IMR-90 (cell line): ENCODE measurements around the gene TRMT1. TPM values are rescaled to one million over a fixed set of nuclear protein-coding genes. Genes with fewer than 3 reads are reported as not detected.
A peak's percentile ranks its signal among the peaks of the same experiment; 100 is the strongest.

ENCODE experiments used
- ATAC-seq: fragments of 200-7000 bp; cut with Tn5 transposase; 2 replicates; pipeline ENCODE4 v1.9.1; 2020; ENCODE audit warnings: low read depth, mild to moderate bottlenecking, moderate library complexity
- BruUV-seq: library from RNA; stranded (reverse); fragments of 400-500 nt; replicated peaks from 2 replicates; lab custom pipeline; 2021; lab: Mats Ljungman, UMichigan
- CTCF ChIA-PET: fragments of 300-600 bp; formaldehyde crosslinking; extraction: SDS; loops from one replicate; lab custom pipeline; 2021; ENCODE audit warnings: antibody characterized with exemption; lab: Yijun Ruan, JAX
- POLR2A ChIA-PET: fragments of 300-600 bp; sonication (Branson Sonifier 250); formaldehyde crosslinking; loops from one replicate; lab custom pipeline; 2022; ENCODE audit warnings: antibody characterized with exemption; ENCODE audit not compliant: unreplicated experiment; lab: Charles Lee
- DNase-seq: peaks from one replicate; pipeline ENCODE4 v3.0.0; 2013
- H2AFZ ChIP-seq: replicated peaks from 2 replicates; pipeline ENCODE3; 2013; ENCODE audit warnings: low read length, mild to moderate bottlenecking; ENCODE audit not compliant: poor library complexity
- H2AK5ac ChIP-seq: 2 replicates; pipeline ENCODE4 v1.6.1; 2013; ENCODE audit warnings: low read depth, low read length, inconsistent platforms
- H2AK9ac ChIP-seq: replicated peaks from 2 replicates; pipeline ENCODE3; 2013; ENCODE audit warnings: mild to moderate bottlenecking, low read depth, low read length, moderate library complexity; ENCODE audit not compliant: poor library complexity
- H2BK120ac ChIP-seq: 2 replicates; pipeline ENCODE4 v1.6.1; 2013; ENCODE audit warnings: low read depth, low read length, inconsistent platforms
- H2BK15ac ChIP-seq: 3 replicates; pipeline ENCODE4 v1.6.1; 2013; ENCODE audit warnings: low read depth, low read length, inconsistent platforms
- H2BK20ac ChIP-seq: 2 replicates; pipeline ENCODE4 v1.6.1; 2013; ENCODE audit warnings: low read depth, mild to moderate bottlenecking, inconsistent platforms, low read length, moderate library complexity
- H2BK5ac ChIP-seq: 2 replicates; pipeline ENCODE4 v1.6.1; 2013; ENCODE audit warnings: mild to moderate bottlenecking, low read depth, low read length, inconsistent platforms; ENCODE audit not compliant: poor library complexity, severe bottlenecking
- H3K14ac ChIP-seq: replicated peaks from 2 replicates; pipeline ENCODE4 v1.6.1; 2013; ENCODE audit warnings: low read depth, low read length, inconsistent platforms
- H3K18ac ChIP-seq: 2 replicates; pipeline ENCODE4 v1.6.1; 2013; ENCODE audit warnings: low read depth, low read length, control low read depth
- H3K23ac ChIP-seq: 2 replicates; pipeline ENCODE4 v1.6.1; 2013; ENCODE audit warnings: low read depth, low read length, inconsistent platforms
- H3K27ac ChIP-seq: 2 replicates; pipeline ENCODE4 v1.5.1; 2013; ENCODE audit warnings: mild to moderate bottlenecking, control low read depth, low read length; ENCODE audit not compliant: insufficient read depth
- H3K27me3 ChIP-seq: 2 replicates; pipeline ENCODE4 v1.6.1; 2013; ENCODE audit warnings: low read length; ENCODE audit not compliant: control insufficient read depth, insufficient read depth
- H3K36me3 ChIP-seq: 2 replicates; pipeline ENCODE4 v1.6.1; 2013; ENCODE audit warnings: low read length, mixed read lengths; ENCODE audit not compliant: control insufficient read depth, insufficient read depth
- H3K4ac ChIP-seq: 2 replicates; pipeline ENCODE4 v1.6.1; 2013; ENCODE audit warnings: low read depth, low read length, inconsistent platforms
- H3K4me1 ChIP-seq: 2 replicates; pipeline ENCODE4 v1.6.1; 2013; ENCODE audit warnings: low read length, mixed read lengths; ENCODE audit not compliant: control insufficient read depth, insufficient read depth
- H3K4me2 ChIP-seq: 2 replicates; pipeline ENCODE4 v1.6.1; 2013; ENCODE audit warnings: low read depth, mild to moderate bottlenecking, control low read depth, low read length, moderate library complexity
- H3K4me3 ChIP-seq: 2 replicates; pipeline ENCODE4 v1.5.1; 2013; ENCODE audit warnings: low read depth, mild to moderate bottlenecking, control low read depth, low read length, moderate library complexity; ENCODE audit not compliant: insufficient read depth
- H3K56ac ChIP-seq: 2 replicates; pipeline ENCODE4 v1.6.1; 2013; ENCODE audit warnings: low read length, inconsistent platforms; ENCODE audit not compliant: insufficient read depth; ENCODE audit errors: extremely low read depth
- H3K79me1 ChIP-seq, 2 experiments: 2 replicates each; pipeline ENCODE4 v1.6.1; 2013; ENCODE audit warnings: low read length in 2 of 2, inconsistent platforms in 1 of 2, low read depth in 1 of 2
- H3K9ac ChIP-seq: 2 replicates; pipeline ENCODE4 v1.6.1; 2013; ENCODE audit warnings: low read depth, low read length, control low read depth
- H3K9me1 ChIP-seq: 2 replicates; pipeline ENCODE4 v1.6.1; 2013; ENCODE audit warnings: low read length, inconsistent platforms; ENCODE audit not compliant: insufficient read depth
- H3K9me3 ChIP-seq: 2 replicates; pipeline ENCODE4 v1.6.1; 2013; ENCODE audit warnings: low read length; ENCODE audit not compliant: control insufficient read depth, insufficient read depth
- H4K20me1 ChIP-seq: 2 replicates; pipeline ENCODE4 v1.6.1; 2013; ENCODE audit warnings: low read length, inconsistent platforms; ENCODE audit not compliant: insufficient read depth
- H4K5ac ChIP-seq: 2 replicates; pipeline ENCODE4 v1.6.1; 2013; ENCODE audit warnings: mild to moderate bottlenecking, low read depth, low read length, control low read depth
- H4K8ac ChIP-seq, 2 experiments: 2 replicates each; pipeline ENCODE4 v1.6.1; 2013; ENCODE audit warnings: low read depth in 2 of 2, low read length in 2 of 2, control low read depth in 1 of 2, inconsistent platforms in 1 of 2
- H4K91ac ChIP-seq: 2 replicates; pipeline ENCODE4 v1.6.1; 2013; ENCODE audit warnings: low read depth, low read length, inconsistent platforms; ENCODE audit not compliant: insufficient read depth
- CEBPB ChIP-seq: IDR thresholded peaks from 2 replicates; pipeline ENCODE4 v1.6.1; 2012; ENCODE audit warnings: low read depth, low read length, improper control_type of control experiment
- CHD1 ChIP-seq: IDR thresholded peaks from 2 replicates; pipeline ENCODE4 v1.6.1; 2012; ENCODE audit warnings: low read depth, low read length, improper control_type of control experiment
- FOS ChIP-seq: fragments of 150-350 bp; IDR thresholded peaks from 2 replicates; pipeline ENCODE4 v1.6.1; 2016; ENCODE audit warnings: low read depth, low read length
- MAFK ChIP-seq: IDR thresholded peaks from 2 replicates; pipeline ENCODE4 v1.6.1; 2012; ENCODE audit warnings: low read depth, low read length, improper control_type of control experiment
- MAZ ChIP-seq: IDR thresholded peaks from 2 replicates; pipeline ENCODE4 v1.6.1; 2012; ENCODE audit warnings: low read depth, mild to moderate bottlenecking, low read length, improper control_type of control experiment, moderate library complexity, borderline replicate concordance
- MXI1 ChIP-seq: IDR thresholded peaks from 2 replicates; pipeline ENCODE4 v1.6.1; 2012; ENCODE audit warnings: low read depth, mild to moderate bottlenecking, low read length, moderate library complexity, borderline replicate concordance
- NFE2L2 ChIP-seq: fragments of 150-350 bp; IDR thresholded peaks from 2 replicates; pipeline ENCODE4 v1.6.1; 2016; ENCODE audit warnings: low read depth, mild to moderate bottlenecking, low read length
- POLR2A ChIP-seq: IDR thresholded peaks from 2 replicates; pipeline ENCODE4 v1.6.1; 2012; ENCODE audit warnings: mild to moderate bottlenecking, low read depth, low read length
- RAD21 ChIP-seq: IDR thresholded peaks from 2 replicates; pipeline ENCODE4 v1.6.1; 2012; ENCODE audit warnings: low read length, improper control_type of control experiment
- RCOR1 ChIP-seq: IDR thresholded peaks from 2 replicates; pipeline ENCODE4 v1.6.1; 2012; ENCODE audit warnings: mild to moderate bottlenecking, low read length, improper control_type of control experiment; ENCODE audit not compliant: insufficient replicate concordance
- RFX5 ChIP-seq: IDR thresholded peaks from 2 replicates; pipeline ENCODE4 v1.8.0; 2012; ENCODE audit warnings: low read depth, mild to moderate bottlenecking, low read length, moderate library complexity
- SMC3 ChIP-seq: fragments of 150-350 bp; IDR thresholded peaks from 2 replicates; pipeline ENCODE4 v1.6.1; 2016; ENCODE audit warnings: low read depth, mild to moderate bottlenecking, antibody characterized with exemption, low read length, moderate library complexity
- WGBS, 2 experiments: methylation state at CpG; one replicate each; pipeline versions ENCODE4 v1.1.5 to v1.1.7; 2013; ENCODE audit warnings: missing lambda C conversion rate in 2 of 2; ENCODE audit not compliant: insufficient read length in 1 of 2; ENCODE audit errors: extremely low coverage in 2 of 2; 5-methylcytosine and 5-hydroxymethylcytosine counted together
- dilution Hi-C: fragments of 300-500 bp; cut with HindIII; formaldehyde crosslinking; loops from one replicate; pipeline ENCODE4 v1.14.3; 2018; ENCODE audit warnings: low sequenced_read_pairs; ENCODE audit not compliant: unreplicated experiment
- in situ Hi-C: fragments of 300-500 bp; cut with MboI; formaldehyde crosslinking; loops from 3 replicates; pipeline ENCODE4 v1.14.3; 2019; ENCODE audit warnings: low sequenced_read_pairs, inconsistent platforms, mixed read lengths
- intact Hi-C: fragments of 100-400 bp; cut with micrococcal nuclease; formaldehyde crosslinking; loops from 2 replicates; pipeline ENCODE4 v1.10.0; 2022
- polyA plus RNA-seq, 3 experiments: library from polyadenylated mRNA; depleted of rRNA; stranded (reverse); fragments of >200 nt; gene quantifications; 2 replicates each; pipeline ENCODE4 v1.2.3, GENCODE V29; 2012; ENCODE audit warnings: low replicate concordance in 1 of 3
- total RNA-seq: library from RNA; depleted of rRNA; stranded (reverse); fragments of >200 nt; gene quantifications from 2 replicates; pipeline ENCODE4 v1.2.3, GENCODE V29; 2012
- TF ChIP-seq, protein P1 (sequence below): conservative IDR thresholded peaks from 2 replicates; pipeline ENCODE4 v1.5.1; 2012; ENCODE audit warnings: mild to moderate bottlenecking, low read depth, low read length, improper control_type of control experiment
- TF ChIP-seq, protein P2 (sequence below): fragments of 150-350 bp; IDR thresholded peaks from 2 replicates; pipeline ENCODE4 v1.6.1; 2016; ENCODE audit warnings: low read depth, mild to moderate bottlenecking, low read length, moderate library complexity, borderline replicate concordance

Gene TRMT1
- total and polyA plus RNA-seq, 2 of the 4 experiments (the other 2 are of a cell fraction), result 28.3 to 56.0 TPM

DNA sequence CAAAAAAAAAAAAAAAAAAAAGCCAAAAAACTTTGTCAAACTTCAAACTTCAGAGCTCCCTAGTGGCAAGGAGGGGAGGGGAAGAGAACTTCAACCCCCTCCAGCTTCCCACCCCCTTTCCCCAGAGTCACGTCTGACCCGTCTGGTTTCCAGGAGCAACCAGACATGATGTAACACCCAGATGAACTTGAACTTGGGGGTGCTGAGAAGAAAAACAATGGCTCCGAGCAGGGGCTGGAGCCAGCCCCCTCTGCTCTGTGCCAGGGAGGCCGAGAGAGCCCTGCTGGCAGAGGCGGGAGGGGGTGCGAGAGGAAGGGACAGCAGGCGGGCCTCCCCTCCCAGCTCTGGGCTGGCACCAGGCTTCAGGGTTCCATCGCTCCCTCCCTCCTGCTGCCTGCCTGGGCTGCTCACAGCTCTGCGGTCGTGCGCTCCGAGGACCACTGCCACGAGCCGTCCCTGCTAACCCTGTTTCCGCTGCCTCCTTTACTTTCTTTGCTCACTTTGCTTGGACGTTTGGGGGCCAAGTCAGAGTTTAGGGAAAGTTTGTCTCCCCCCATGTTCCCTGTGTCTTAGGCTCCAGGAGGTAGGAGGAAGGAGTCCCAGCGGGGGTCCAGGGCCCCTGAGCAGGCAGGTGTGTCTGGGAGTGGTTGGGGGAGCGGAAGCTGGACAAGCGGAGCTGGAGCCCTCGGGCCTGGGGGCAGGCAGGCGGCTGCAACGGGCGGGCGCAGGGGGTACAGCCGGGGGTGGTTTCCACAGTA is 25.0 kb downstream of the TRMT1 start:
- Histone ChIP-seq H3K36me3 (peaks cover 33% of the 10 kb centered on the region), H3K4ac (peak overlapping the region; percentile 20; the same call in 1 of the 2 replicates), H3K4me3 (no peak overlapping the region), H2BK120ac (no peak overlapping the region), H3K18ac (no peak overlapping the region; the same call in 1 of the 2 replicates), H3K27ac (peak overlapping the region; percentile 46; the same call in 1 of the 2 replicates), H4K5ac (no peak overlapping the region), H3K4me2 (no peak overlapping the region), H2BK15ac (no peak overlapping the region; the same call in 2 of the 3 replicates), H3K27me3 (no peaks in the 10 kb centered on the region), H2BK5ac (no peak overlapping the region), H4K20me1 (peaks cover 15% of the 10 kb centered on the region; the same call in 1 of the 2 replicates), H4K91ac (peak overlapping the region; percentile 35; the same call in 1 of the 2 replicates), H2AK9ac (peak overlapping the region; percentile 91), H2BK20ac (no peak overlapping the region), H3K23ac (no peak overlapping the region), H3K4me1 (peaks cover 9% of the 10 kb centered on the region; the same call in 1 of the 2 replicates), H2AK5ac (peak overlapping the region; percentile 82), H3K79me1 (0 out of 4 replicates have a peak, but pooled peaks cover 0 to 4% of the 10 kb centered on the region in 2 experiments), H2AFZ (no peak overlapping the region), H3K9me3 (no peaks in the 10 kb centered on the region), H3K14ac (no peak overlapping the region), H3K9me1 (no peaks in the 10 kb centered on the region), H3K56ac (no peak overlapping the region), H3K9ac (peak overlapping the region; percentile 42; the same call in 1 of the 2 replicates), H4K8ac (0 out of 4 replicates have a peak overlapping the region, but pooled peaks of 1 of the 2 experiments have one; percentile 44)
- in situ Hi-C loops (loop anchor here (5.0 kb wide), 1 partner anchor 109 kb away; no protein-coding TSS in a partner anchor), intact Hi-C loops (no loop called here), dilution Hi-C loops (no loop called here)
- WGBS, 2 experiments, result 73% methylated on average over 6 of the region's 25 CpGs; no CpG with 5 or more reads in 1 of the 2 experiments
- DNase-seq, result peak; percentile 75
- ChIA-PET CTCF (interaction anchor here (1.5 to 1.6 kb wide), 2 partner anchors 31 to 114 kb away, joined by 3 to 6 read pairs; no protein-coding TSS in a partner anchor), POLR2A (interaction anchor here (0.7 kb wide), 2 partner anchors 58 to 62 kb away, joined by 7 read pairs; no protein-coding TSS in a partner anchor)
- ATAC-seq, result peak; percentile 9
- BruUV-seq, result no TSS peak
- TF ChIP-seq, protein P1, sequence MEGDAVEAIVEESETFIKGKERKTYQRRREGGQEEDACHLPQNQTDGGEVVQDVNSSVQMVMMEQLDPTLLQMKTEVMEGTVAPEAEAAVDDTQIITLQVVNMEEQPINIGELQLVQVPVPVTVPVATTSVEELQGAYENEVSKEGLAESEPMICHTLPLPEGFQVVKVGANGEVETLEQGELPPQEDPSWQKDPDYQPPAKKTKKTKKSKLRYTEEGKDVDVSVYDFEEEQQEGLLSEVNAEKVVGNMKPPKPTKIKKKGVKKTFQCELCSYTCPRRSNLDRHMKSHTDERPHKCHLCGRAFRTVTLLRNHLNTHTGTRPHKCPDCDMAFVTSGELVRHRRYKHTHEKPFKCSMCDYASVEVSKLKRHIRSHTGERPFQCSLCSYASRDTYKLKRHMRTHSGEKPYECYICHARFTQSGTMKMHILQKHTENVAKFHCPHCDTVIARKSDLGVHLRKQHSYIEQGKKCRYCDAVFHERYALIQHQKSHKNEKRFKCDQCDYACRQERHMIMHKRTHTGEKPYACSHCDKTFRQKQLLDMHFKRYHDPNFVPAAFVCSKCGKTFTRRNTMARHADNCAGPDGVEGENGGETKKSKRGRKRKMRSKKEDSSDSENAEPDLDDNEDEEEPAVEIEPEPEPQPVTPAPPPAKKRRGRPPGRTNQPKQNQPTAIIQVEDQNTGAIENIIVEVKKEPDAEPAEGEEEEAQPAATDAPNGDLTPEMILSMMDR, result peak; percentile 23; the same call in 1 of the 2 replicates
- TF ChIP-seq POLR2A, result no peak
- no peak for TF ChIP-seq RCOR1
- TF ChIP-seq RAD21, result no peak
- TF ChIP-seq RFX5, result no peak
- TF ChIP-seq SMC3, result no peak
- TF ChIP-seq, protein P2, sequence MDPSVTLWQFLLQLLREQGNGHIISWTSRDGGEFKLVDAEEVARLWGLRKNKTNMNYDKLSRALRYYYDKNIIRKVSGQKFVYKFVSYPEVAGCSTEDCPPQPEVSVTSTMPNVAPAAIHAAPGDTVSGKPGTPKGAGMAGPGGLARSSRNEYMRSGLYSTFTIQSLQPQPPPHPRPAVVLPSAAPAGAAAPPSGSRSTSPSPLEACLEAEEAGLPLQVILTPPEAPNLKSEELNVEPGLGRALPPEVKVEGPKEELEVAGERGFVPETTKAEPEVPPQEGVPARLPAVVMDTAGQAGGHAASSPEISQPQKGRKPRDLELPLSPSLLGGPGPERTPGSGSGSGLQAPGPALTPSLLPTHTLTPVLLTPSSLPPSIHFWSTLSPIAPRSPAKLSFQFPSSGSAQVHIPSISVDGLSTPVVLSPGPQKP, result no peak
- TF ChIP-seq MXI1, result no peak
- TF ChIP-seq MAZ, result peak; percentile 74; the same call in 1 of the 2 replicates
- peak; percentile 65 for TF ChIP-seq CEBPB
- no peak for TF ChIP-seq NFE2L2
- TF ChIP-seq MAFK, result no peak
- no peak for TF ChIP-seq CHD1
- TF ChIP-seq FOS, result no peak
